COLO829 (cell line): Measurements from ENCODE around the gene SURF1.

Source experiments
- DNase-seq: peaks from one replicate; pipeline ENCODE4 v3.0.0; 2012; ENCODE audit warnings: low spot score

SURF1 gene

DNA sequence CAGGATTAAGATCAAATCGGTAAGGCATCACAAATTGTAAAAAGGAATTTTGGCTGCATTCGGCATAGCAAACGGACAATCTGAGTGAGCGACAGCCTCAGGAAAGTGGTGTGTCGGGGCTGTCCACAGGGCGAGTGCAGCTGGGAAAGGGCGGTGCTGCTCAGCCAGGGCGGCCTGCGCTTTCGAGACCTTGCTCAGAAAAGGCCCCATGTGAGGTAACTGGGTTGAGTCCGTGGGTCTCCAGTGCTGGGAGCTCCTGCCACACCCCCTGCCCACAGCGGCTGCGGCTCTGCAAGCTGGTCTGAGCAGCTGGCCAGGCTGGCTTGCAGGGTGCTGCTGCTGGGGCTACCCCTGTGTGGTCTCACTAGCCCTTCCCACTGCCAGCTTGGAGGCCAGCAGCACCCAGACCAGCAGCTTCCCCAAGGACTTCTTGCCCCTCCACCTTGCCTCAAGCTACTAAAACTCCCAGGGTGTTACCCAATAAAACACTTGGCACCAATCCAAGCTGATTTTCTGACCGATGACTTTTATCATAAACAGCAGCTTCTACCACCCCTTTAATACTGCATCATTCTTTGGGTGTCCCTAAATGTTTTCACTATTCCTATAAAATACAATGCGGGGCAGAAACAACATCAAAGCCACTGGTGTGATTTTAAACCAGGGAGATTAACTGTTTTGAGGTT lies 6.2 kb upstream of the SURF1 start:
- DNase-seq: no peak

DNA sequence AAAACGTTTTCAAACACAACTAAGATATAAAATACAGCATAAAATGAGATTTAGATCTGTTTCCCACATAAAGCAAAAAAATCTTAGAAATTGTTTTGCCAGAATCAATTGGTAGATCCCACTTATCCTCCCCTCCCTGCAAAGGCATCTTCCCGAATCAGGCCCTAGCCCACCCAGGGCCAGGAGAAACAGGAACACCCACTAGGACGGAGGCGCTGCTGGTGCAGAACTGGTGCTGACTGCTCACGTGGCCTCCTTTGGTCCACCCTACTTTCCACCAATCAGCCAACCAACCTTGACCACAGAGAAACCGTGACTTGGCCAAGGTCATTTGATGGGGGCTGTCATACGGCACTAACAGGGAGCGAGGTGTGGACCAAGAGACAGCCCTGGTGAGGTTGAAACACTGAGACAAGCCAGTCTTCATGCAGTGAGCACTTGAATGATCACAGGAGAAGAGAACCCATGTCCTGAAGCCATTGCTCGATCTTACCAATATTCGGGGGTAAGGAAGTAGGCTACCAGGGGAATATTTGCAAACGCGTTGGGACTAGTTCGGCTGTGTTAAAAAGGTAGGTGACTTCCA lies 5.3 kb upstream of the SURF1 start:
- no peak for DNase-seq

DNA sequence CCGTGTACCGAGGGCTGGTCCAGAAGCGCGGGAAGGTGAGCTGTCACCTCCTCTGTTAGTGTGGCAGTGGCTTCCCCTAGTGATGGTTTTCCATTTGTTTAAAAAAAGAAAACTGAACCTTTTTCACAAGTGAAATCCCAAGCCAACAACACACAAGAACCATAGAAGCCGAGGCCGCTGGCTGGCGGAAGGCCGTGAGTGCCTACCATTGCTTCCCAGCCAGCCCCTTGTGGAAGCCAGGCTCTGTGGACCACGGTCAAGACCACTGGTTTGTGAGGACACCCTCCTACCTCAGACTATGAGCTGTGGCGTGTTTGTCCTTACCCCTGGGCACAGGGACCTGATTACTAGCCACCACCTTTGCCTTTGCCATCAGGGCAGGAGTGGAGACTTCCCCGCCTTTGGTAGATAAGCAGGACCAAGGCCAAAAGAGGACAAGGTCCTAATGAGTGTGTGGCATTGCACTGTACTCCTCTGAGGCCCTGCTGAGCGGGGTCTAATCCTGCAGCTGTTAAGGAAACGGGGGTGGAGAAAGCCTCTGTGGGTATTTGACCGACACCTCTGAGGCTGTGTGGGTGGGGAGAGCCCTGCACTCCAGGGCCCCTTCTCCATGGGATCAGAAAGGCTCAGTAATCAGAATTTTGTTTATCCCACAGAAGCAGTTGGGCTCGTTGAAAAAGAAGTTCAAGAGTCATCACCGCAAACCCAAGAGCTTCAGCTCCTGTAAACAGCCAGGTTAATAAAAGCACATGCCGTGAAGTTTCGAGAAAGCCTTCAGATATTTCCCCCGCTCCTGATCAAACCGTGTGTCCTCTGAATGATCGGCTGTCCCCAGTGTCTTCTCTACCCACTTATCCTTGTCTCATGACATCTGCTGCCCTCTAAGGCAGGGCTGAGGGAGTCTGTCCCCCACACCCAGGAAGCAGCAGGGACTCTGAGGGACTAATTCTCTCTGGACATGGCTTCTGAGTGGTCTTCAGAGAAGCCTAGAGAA lies 4.4 kb upstream of the SURF1 start:
- no peak for DNase-seq

DNA sequence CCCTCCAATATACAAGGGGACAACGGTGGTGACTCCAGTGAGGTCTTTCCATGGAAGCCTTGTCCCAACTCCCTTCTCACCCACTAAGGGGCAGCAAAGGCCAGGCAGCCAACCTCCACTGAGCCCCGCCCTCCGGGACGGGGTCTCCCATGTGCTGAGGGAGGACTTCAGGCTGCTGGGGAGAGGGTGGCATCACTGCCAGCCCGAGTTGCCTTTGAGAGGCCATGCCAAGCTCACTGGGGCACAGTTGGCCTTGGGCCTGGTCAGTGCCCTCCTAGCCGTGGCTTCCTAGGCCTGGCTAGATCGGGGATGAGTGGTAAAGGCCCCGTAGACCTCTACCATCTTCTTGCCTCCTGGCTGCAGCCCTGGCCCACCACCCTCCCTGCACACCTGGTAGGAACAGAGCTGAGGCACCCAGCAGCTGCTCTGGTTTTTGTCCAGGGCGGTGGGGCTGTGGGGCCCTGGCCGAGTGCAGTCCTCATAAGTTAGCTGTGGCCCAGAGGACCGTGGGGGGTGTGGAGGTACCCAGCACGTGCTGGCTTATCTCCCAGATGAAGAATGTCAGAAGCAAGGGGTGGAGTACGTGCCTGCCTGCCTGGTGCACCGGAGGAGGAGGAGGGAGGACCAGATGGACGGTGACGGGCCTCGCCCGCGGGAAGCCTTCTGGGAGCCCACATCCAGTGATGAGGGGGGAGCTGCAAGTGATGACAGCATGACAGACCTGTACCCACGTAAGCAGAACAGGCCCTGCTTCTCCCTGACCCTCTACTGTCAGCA lies 3.3 kb upstream of the SURF1 start:
- DNase-seq: no peak

DNA sequence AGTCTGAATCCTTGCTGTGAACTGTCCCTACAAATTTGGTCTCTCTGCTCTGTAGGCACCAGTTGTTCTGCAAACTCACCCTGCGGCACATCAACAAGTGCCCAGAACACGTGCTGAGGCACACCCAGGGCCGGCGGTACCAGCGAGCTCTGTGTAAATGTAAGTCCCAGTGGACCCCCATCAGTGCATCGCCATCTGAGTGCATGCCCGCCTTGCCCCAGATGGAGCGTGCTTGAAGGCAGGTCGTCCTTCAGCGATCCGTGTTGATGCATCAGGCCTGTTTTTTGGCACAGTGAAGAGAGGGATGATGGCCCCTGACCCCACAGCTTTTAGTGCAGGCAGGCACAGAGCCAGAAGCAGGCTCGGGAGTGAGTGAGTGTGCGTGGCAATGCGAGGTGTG lies 1.4 kb upstream of the SURF1 start:
- no peak for DNase-seq

DNA sequence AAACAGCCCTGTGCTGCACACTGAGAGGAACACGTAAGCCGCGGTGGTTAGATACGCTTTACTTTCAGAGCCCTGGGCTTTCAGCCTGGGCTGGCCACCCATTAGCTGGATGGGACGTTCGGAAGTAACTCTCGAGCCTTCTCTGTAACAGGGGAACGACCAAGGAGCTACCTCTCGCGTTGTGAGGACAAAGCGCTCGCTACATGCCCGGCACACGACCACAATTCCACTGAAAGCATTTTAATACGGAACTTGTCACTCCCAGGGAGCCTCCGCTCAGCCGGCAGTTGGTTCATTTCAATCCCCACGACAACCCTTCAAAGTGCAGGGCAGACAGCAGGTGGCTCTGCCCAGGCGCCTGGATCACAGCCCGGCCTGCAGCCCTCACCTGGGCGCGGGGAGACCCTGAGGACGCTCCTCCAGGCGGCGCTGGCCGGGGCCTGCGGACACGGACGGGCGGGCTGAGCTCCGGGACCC lies 368 bp downstream of the SURF1 start:
- DNase-seq: no peak

DNA sequence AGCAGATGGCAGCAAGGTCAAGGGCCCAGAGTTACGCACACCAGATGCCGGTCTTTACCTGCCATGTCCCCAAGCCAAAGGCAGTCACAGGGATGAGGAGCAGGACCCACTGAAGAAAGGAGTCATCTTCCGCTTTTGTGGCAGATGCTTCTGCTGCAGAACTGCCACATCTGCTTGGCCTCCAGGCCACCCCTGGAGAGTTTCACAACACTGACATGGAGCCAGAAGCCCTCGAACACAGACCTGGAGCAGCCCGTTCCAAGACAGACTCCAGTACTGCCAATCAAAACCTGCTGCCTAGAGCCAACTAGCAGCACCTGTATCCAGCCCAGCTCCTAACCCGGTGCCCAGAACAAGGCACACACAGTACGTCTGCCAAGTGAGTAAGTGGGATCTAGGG lies 1.5 kb downstream of the SURF1 start:
- DNase-seq: no peak

DNA sequence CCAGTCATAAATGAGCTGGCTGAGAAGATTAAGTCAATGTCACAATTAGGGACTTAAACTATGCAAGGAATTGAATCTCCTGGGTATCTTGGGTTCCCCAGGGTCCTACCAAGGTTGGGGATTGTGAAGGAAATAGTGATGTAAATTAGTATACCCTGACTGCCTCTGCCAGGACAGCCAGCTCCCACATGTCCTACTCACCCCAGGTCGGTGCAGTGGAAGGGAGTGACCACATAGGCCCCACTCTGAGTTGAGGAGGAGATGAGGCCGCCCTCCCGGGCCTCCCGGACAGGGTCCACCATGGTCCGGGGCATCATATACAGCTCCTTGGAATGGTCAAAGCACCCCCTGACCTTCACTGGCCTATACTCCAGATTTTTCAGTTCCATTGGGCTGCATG lies 2.7 kb downstream of the SURF1 start:
- DNase-seq: no peak

DNA sequence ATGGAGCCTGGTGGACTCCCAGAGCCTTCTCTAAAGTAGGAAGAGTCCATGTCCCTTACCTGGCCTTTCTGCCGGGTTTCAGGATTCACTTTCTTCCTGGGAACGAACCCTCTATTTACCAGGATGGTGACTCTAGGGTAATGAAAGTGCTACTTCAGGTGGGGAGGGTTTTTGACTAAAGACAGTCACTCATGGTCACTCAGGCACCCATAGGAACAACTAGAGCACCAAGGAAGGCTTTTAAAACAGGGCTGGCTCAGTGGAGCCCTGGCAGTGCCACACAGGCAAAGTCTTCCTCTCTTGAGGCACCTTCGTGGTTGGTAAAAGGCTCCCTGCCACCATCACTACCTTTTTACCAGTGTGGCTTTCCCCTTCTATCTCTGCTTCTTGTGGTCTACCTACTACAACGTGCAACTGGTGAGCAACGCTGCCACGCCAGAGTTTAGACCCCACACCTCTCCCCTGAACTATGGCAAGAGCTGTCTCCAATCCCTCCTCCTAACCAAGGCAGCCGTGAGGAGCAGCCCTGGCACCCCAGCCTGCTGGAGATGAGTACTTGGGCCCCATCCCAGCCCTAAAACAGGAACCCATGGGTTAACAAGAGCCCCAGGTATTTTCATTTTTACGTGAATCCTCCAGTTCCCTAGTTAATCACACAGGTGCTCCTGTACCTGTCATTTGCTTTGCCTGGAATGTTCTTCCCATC lies 3.5 kb downstream of the SURF1 start:
- no peak for DNase-seq

DNA sequence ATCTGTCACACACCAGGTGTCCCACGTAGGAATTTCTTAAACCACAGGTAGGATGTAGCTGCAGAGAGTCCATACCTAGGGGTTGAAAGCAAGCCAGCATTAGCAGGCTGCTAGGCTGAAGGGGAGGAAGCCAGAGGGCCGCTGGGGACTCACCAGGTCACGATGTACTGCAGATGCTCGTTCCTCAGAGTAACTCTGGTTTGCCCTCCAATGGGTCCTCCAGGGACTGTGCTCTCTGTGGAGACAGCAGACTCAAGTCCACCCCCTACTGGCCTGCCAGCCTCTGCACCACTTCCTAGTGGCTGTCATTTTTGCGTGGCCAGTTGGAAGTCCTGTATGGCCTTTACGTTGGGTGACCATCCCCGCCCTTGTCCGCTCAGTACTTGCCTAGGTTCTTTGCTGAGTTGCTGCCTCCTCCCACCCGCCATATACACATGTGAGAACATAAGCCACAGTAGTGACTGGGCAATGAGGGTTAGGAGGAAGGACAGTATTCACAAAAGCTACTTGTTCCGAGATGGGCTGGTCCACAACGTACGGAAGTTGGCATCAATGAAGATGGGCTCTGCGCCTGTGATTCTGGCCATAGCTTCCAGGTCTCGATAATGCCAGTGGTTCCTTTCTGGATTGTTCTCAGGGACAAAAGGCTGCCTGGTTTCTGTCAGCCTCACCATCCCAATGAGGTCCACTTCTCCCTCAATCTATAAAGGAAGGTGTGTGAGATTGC lies 4.2 kb downstream of the SURF1 start:
- DNase-seq: peak; percentile 76

DNA sequence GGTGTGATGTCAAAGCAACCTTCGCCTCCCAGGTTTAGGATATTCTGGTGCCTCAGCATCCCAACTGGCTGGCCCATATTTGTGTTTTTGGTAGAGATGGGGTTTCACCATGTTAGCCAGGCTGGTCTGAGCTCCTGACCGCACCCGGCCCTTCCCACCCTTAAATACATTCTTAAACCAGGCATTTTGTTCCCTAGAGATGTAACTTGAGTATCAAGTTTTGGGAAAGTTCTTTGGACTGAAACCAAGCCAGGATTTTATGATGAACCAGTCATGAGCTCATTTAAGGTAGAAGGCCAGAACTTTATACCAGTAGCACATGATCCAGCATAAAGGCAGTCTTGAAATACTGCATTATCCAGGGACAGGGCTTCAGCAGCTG lies 4.8 kb downstream of the SURF1 start:
- no peak for DNase-seq

DNA sequence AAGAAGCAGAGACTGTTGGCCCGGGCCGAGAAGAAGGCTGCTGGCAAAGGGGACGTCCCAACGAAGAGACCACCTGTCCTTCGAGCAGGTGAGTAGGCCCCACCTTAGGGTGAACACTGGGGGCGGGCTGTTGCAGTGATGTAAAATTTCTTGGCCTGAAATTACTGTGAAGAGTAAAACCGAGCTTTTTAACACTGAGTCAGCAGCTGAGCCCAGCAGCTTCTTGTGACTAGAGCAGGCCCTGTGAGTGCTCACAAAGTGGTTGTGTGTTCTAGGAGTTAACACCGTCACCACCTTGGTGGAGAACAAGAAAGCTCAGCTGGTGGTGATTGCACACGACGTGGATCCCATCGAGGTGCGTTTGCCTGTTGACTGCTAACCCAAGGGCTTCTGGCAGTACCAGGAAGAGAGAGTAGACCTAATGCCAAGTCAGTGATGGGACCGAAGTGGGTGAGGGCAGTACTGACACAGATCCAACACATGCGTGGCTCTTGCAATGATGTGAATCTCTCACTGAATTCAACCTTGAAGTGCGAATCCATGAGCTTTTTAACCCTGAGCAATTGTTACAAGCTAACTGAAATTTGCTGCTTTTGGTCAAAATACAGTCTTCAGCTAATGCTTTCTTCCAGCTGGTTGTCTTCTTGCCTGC lies 6.2 kb downstream of the SURF1 start:
- DNase-seq: no peak

DNA sequence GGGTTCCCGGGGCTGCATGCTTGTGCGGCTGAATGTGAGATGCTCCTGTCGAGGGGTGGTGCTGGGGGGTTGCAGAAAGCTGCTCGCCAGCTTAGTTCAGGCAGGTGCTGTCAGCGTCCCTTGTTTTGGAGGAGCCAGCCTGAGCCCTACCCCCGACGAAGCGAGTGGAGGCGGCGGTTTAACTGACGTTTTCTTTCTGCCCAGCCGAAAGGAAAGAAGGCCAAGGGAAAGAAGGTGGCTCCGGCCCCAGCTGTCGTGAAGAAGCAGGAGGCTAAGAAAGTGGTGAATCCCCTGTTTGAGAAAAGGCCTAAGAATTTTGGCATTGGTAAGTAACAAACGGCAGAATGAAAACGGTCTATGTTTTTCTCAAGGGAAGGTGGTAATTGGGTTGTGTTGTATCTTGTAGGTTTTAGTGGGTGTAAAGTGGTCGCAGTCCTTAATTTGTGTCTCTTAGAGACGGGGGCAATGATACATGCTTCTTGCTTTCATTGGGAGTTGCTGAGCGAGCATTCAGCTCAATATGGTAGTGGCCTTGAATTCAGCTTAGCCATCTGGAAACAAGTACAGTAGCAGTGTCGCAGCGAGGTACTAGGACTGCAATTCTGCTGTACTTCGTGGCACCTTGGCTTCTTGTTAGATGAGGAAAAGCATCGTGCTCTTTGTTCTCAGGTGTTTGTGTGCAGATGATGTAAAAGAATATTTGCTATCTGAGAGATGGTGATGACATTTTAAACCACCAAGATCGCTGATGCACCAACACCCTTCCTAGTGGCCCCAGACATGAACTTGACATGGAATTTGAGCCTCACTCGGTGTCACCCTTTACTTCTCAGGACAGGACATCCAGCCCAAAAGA lies 7.3 kb downstream of the SURF1 start:
- DNase-seq: no peak

DNA sequence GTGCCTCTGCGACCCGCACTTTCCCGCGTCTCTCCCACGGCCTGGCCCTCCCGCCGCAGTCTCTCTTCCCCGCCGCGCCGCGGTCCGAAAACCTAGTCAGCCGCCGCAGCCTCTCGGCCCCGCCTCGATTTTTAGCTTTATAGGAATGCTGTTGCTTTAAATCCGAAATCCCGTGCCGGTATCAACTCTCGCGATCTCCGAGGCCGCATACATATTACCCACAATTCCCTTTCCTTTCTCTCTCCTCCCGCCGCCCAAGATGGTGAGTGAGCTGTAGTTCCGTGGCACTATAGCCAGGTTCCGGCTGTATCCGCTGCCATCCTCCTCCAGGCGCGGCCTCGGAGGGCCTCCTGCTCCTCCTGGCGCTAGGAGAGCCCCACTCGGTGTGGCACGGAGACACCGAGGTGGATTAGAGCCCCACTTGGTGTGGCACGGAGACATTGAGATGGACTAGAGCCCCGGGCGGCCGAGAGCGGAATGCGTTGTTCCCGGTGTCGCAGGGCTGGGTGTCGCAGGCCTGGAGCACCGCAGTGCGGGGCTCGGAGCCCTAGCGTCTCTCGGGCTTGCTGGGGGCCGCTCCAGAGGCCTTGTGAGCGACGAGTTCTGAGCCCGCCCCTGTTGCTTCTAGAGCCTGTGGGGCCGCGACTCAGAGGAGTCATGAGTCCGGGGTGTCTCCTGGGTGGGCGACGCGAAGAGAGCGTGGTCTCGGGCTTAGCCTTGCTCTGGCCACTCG lies 8.1 kb downstream of the SURF1 start, which contains the start of the genes MED22 and RPL7A:
Gene MED22 (minus strand): TSS at position 147 of the 733 bp plus-strand sequence. CDS start 1,469 bp downstream, outside the sequence.
Gene RPL7A (plus strand): TSS at position 234 of the 733 bp plus-strand sequence. CDS start 26 bp downstream, at position 260.
- peak; percentile 98 for DNase-seq

DNA sequence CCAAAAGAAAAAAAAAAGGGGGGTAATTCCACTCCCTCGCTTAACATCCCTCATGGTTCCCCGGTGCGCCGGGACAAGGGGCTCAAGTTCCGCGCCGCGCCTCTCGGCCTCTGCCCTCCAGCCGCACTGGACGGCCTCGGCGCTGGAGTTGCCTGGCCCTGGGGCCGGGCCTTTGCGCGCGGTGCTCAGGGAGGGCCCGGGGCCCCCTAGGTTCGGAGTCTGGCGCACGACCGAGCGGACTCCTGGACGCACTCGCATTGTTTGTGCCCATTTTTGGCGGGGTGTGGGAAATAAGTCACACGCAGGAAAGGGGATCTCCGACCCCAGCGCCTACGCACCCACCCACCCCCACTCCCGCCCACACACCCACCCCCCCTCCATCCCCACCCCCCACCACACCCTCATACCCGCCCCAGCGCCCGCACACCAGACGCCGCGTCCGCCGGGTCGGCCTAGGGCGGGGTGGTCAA lies 8.7 kb downstream of the SURF1 start:
- no peak for DNase-seq

DNA sequence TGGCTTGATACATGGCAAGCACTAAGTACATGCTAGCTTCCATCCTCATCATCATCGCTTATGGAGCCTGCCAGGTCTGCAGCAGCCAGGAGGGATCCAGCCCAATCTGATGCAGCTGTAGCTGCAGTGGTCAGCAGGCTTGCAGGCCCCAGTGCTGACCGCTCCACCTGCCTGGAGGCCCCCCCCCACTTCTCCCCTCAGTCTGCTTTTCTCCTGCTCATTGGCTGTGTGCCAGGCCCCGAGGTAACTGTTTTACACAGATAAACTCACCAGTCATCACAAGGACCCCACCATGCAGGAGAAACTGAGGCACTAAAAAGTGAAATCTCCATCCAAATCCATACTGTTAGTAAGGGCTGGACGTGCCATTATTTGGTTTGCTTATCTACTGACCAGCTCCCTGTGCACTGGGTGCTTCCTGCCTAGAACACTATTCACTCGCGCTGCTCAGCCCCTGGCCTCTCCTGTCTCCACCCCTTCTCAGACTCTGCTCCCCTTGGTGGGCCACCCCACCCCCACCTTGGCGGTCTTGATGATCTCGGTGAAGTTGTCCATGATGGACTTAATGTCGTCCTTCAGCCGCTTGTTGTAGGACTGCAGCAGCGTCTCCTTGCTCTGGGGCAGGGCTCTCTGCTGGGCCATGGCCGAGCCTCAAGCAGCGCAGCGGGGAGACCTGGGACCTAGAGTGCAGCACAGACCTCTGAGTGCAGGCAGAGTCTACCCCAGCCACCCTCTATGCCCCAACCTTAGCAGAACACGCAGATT lies 10.1 kb downstream of the SURF1 start:
- DNase-seq: no peak

DNA sequence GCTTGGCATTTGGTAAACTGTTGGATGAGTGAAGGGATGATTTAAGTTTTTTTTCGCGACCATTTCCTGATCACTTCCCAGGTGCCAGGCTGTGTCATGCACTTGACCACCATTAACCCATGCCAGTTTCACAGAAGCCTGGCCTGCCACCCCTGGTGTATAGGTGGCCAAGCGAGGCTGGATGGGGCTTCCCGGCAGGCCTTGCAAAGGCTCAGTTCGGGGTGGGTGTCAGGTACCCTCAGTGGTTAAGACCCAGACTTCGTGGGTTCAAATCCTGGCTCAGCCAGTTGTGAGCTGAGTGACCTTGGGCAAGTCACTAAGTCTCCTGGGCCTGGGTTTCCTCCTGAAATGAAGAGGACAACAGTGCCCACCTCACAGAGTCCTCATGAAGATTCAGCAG lies 10.7 kb downstream of the SURF1 start:
- no peak for DNase-seq
